Natural killer cell (primary cell): ENCODE data around the gene TMEM240. TPM values are rescaled to one million over a fixed set of nuclear protein-coding genes. Genes with fewer than 3 reads are reported as not detected.

Source experiments
- ATAC-seq, 3 donors: fragments of 150-1000 bp in 2 of 3; fragments of 200-7000 bp in 1 of 3; cut with Tn5 transposase; 1 replicate in 1 of 3; 2 replicates in 2 of 3; pipeline ENCODE4 v1.10.0; 2021; ENCODE audit warnings: mild to moderate bottlenecking in 2 of 3, moderate library complexity in 2 of 3
- DNase-seq, 2 donors: peaks; one replicate each; pipeline versions ENCODE4 v3.0.0 to v3.0.0-alpha.2; 2013 to 2021; ENCODE audit warnings: mixed read lengths in 1 of 2
- H3K27ac ChIP-seq: one replicate; pipeline ENCODE4 v1.5.1; 2013; ENCODE audit warnings: mild to moderate bottlenecking, low read length
- H3K27me3 ChIP-seq: one replicate; pipeline ENCODE4 v1.6.1; 2013; ENCODE audit warnings: low read length; ENCODE audit not compliant: control insufficient read depth, insufficient read depth
- H3K36me3 ChIP-seq: one replicate; pipeline ENCODE4 v1.6.1; 2013; ENCODE audit warnings: low read length; ENCODE audit not compliant: control insufficient read depth, insufficient read depth
- H3K4me1 ChIP-seq: one replicate; pipeline ENCODE4 v1.6.1; 2013; ENCODE audit warnings: low read length; ENCODE audit not compliant: control insufficient read depth, insufficient read depth
- H3K4me3 ChIP-seq: one replicate; pipeline ENCODE4 v1.5.1; 2013; ENCODE audit warnings: low read length
- H3K9me3 ChIP-seq: one replicate; pipeline ENCODE4 v1.6.1; 2013; ENCODE audit warnings: low read length; ENCODE audit not compliant: control insufficient read depth, insufficient read depth
- H3K27ac Mint-ChIP-seq, 2 donors: one replicate each; pipeline ENCODE4 v1.8.0; 2022; ENCODE audit warnings: mild to moderate bottlenecking in 2 of 2, mixed read lengths in 2 of 2, moderate library complexity in 1 of 2
- H3K27me3 Mint-ChIP-seq, 2 donors: one replicate each; pipeline ENCODE4 v1.8.0; 2022; ENCODE audit warnings: low read depth in 2 of 2, mixed read lengths in 2 of 2
- H3K36me3 Mint-ChIP-seq: one replicate; pipeline ENCODE4 v1.8.0; 2022; ENCODE audit warnings: mixed read lengths
- H3K4me1 Mint-ChIP-seq, 2 donors: one replicate each; pipeline ENCODE4 v1.8.0; 2022; ENCODE audit warnings: mixed read lengths in 2 of 2
- H3K4me3 Mint-ChIP-seq: one replicate; pipeline ENCODE4 v1.8.0; 2022; ENCODE audit warnings: mild to moderate bottlenecking, moderate library complexity, mixed read lengths
- H3K9me3 Mint-ChIP-seq, 2 donors: one replicate each; pipeline ENCODE4 v1.8.0; 2022; ENCODE audit warnings: mixed read lengths in 2 of 2
- WGBS: methylation state at CpG from one replicate; pipeline ENCODE4 v1.1.7; 2013; ENCODE audit warnings: missing lambda C conversion rate; ENCODE audit not compliant: insufficient coverage; 5-methylcytosine and 5-hydroxymethylcytosine counted together
- intact Hi-C: fragments of 100-400 bp; cut with micrococcal nuclease; formaldehyde crosslinking; loops from one replicate; pipeline ENCODE4 v1.14.2; 2022
- total RNA-seq, 4 donors: library from RNA; stranded (reverse); fragments of 120-200 nt in 1 of 4; gene quantifications; one replicate each; pipeline versions ENCODE4 v1.2.3 to v1.2.4, GENCODE V29; 2013 to 2022
- TF ChIP-seq, protein P1 (sequence below): fragments of 200-600 bp; IDR thresholded peaks from one replicate; pipeline ENCODE4 v1.8.0; 2022; ENCODE audit warnings: antibody characterized with exemption

Gene TMEM240
- total RNA-seq, 3 donors from 2014 or later (not counting 1 experiment from before 2014, with no cell fraction given) = 0.35 to 1.00 (median 0.83) TPM

DNA sequence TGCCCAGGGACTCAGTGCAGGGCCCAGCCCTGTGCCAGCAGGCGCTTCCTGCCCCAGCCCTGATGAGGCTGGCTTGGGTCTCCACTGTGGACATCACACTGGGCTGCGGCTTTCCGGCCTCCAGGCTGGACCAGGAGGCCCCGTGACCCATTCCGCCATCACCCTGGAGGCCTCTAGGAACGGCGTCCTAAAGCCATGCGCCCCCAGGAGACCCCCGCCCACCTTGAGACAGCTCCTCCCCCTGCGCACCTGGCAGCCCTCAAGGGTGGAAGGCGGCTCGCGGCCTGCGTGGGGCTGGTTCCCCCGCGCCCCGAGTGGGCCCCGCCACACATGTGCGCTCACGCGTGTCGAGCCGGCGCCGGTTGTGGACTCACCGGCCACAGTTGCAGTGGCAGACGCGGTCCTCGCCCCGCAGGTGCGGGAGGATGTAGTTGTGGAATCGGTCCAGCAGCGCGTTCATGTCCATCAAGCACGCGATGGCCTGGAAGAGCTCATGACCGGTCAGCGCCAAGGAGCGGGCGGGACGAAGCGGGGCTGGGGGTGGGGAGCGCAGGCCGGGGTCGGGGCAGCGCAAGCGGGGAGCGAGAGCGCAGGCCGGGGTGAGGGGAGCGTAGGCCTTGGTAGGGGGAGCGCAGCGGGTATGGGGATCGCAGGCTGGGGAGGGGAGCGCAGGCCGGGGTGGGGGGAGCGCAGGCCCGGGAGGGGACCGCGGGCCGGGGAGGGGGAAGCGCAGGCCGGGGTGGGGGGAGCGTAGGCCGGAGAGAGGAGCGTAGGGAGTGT is 924 bp downstream of the TMEM240 start:
- intact Hi-C loops = no loop called here

DNA sequence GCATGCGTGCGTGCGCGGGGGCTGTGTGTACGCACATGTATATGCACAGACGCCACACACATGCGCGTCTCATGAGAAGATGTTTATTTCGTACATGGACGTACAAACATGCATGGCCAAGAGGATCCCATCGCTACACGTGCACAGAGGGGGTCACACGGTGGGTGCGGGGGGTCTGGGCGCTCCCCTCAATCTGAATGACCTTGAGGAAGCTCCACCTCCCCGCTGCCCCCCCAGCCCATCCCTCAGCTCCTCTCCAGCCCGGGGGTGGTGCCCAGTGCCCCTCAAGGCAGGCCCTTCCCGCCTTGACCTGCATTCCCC is 1.5 kb downstream of the TMEM240 start:
- Mint-ChIP-seq H3K27me3 (no peaks in the 10 kb centered on the region), H3K36me3 (no peaks in the 10 kb centered on the region), H3K27ac (no peak overlapping the region), H3K4me3 (peak overlapping the region; percentile 28), H3K9me3 (no peaks in the 10 kb centered on the region), H3K4me1 (no peaks in the 10 kb centered on the region)
- Histone ChIP-seq H3K36me3 (peaks cover 5% of the 10 kb centered on the region), H3K4me3 (no peak overlapping the region), H3K9me3 (no peaks in the 10 kb centered on the region), H3K27ac (no peak overlapping the region), H3K27me3 (no peaks in the 10 kb centered on the region), H3K4me1 (peaks cover 12% of the 10 kb centered on the region)
- intact Hi-C loops = no loop called here
- no peak for ATAC-seq
- TF ChIP-seq, protein P1, sequence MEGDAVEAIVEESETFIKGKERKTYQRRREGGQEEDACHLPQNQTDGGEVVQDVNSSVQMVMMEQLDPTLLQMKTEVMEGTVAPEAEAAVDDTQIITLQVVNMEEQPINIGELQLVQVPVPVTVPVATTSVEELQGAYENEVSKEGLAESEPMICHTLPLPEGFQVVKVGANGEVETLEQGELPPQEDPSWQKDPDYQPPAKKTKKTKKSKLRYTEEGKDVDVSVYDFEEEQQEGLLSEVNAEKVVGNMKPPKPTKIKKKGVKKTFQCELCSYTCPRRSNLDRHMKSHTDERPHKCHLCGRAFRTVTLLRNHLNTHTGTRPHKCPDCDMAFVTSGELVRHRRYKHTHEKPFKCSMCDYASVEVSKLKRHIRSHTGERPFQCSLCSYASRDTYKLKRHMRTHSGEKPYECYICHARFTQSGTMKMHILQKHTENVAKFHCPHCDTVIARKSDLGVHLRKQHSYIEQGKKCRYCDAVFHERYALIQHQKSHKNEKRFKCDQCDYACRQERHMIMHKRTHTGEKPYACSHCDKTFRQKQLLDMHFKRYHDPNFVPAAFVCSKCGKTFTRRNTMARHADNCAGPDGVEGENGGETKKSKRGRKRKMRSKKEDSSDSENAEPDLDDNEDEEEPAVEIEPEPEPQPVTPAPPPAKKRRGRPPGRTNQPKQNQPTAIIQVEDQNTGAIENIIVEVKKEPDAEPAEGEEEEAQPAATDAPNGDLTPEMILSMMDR = no peak
- 91% methylated on average over 18 of the region's 18 CpGs for WGBS
- DNase-seq = no peak

More for the DNA sequence above, 924 bp downstream of the TMEM240 start:
- Mint-ChIP-seq H3K9me3 (no peaks in the 10 kb centered on the region), H3K36me3 (no peaks in the 10 kb centered on the region), H3K4me3 (peak overlapping the region; percentile 67), H3K4me1 (no peaks in the 10 kb centered on the region), H3K27ac (no peak overlapping the region), H3K27me3 (no peaks in the 10 kb centered on the region)
- Histone ChIP-seq H3K27ac (no peak overlapping the region), H3K9me3 (no peaks in the 10 kb centered on the region), H3K36me3 (peaks cover 5% of the 10 kb centered on the region), H3K27me3 (no peaks in the 10 kb centered on the region), H3K4me3 (no peak overlapping the region), H3K4me1 (peaks cover 12% of the 10 kb centered on the region)
- ATAC-seq = no peak
- TF ChIP-seq, protein P1 = no peak
- WGBS = 27% methylated on average over 64 of the region's 66 CpGs
- peak in 1 of 2 donors; percentile 17 for DNase-seq

DNA sequence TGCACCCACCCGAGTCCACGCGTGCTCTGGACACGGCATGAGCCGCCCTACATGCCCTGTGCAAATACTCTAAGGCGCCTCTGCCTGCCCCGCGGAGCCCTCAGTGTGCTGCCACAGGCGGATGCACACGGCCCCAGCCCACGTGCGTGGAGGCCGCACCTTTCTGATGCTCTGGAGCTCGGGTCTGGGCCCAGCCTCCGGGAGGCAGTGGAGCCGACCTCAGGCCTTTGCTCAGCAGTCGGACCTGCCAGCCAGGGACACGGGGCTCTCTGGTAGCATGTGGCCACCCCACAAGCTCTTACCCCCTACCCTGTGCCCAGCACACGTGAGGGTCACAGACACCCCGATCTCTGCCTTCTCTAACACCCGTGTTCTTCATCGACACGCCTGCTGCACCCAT is 2.1 kb downstream of the TMEM240 start:
- Mint-ChIP-seq H3K27ac (no peak overlapping the region), H3K27me3 (no peaks in the 10 kb centered on the region), H3K4me3 (peak overlapping the region; percentile 28), H3K9me3 (no peaks in the 10 kb centered on the region), H3K4me1 (no peaks in the 10 kb centered on the region), H3K36me3 (no peaks in the 10 kb centered on the region)
- intact Hi-C loops = no loop called here
- TF ChIP-seq, protein P1 = no peak
- Histone ChIP-seq H3K4me3 (no peak overlapping the region), H3K4me1 (peaks cover 12% of the 10 kb centered on the region), H3K27ac (no peak overlapping the region), H3K36me3 (peaks cover 5% of the 10 kb centered on the region), H3K9me3 (no peaks in the 10 kb centered on the region), H3K27me3 (no peaks in the 10 kb centered on the region)
- ATAC-seq (no peak), DNase-seq (no peak)
- WGBS = 95% methylated on average over 23 of the region's 23 CpGs
